Measurements from ENCODE around the gene DNAI2.

DNA sequence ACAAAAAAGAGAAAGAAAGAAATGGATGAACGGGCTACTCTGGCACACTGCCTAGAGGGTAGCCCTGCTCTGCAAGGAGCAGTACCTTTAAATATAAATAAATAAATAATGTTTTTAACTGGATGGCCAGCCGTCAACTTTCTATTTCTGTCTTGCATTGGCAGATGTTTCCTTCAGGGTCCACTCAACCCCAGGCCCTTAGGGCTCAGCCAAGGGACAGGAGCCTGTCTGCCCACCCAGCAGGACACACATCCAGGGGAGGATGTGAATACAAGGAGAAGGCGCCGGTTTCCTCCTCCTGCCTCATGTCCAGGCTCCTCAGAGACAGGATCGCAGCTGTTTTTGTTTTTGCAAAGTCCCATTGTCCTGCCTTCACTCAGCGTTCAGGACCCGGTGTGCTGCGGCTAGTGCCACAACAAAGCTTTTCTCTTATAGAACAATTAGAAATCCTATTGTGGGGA lies 38.1 kb upstream of the DNAI2 start:
- TF ChIP-seq, protein P1, sequence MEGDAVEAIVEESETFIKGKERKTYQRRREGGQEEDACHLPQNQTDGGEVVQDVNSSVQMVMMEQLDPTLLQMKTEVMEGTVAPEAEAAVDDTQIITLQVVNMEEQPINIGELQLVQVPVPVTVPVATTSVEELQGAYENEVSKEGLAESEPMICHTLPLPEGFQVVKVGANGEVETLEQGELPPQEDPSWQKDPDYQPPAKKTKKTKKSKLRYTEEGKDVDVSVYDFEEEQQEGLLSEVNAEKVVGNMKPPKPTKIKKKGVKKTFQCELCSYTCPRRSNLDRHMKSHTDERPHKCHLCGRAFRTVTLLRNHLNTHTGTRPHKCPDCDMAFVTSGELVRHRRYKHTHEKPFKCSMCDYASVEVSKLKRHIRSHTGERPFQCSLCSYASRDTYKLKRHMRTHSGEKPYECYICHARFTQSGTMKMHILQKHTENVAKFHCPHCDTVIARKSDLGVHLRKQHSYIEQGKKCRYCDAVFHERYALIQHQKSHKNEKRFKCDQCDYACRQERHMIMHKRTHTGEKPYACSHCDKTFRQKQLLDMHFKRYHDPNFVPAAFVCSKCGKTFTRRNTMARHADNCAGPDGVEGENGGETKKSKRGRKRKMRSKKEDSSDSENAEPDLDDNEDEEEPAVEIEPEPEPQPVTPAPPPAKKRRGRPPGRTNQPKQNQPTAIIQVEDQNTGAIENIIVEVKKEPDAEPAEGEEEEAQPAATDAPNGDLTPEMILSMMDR (IDR thresholded peaks at IDR 0.05): no peak
- no peak for TF ChIP-seq POLR2A (IDR thresholded peaks at IDR 0.05)

Data from upper lobe of left lung (tissue), 4 donors.